ENCODE measurements around the gene ENTR1.
A peak's percentile ranks its signal among the peaks of the same experiment; 100 is the strongest.

GRCh38 chr9:136399176-136400037 lies 11.0 kb downstream of the ENTR1 start:
- TF ChIP-seq HCFC1 (IDR thresholded peaks at IDR 0.05; ENCODE audit: low read length) (no peak), FOXM1 (IDR thresholded peaks at IDR 0.05; ENCODE audit: low read depth, low read length) (no peak), BRCA1 (IDR thresholded peaks at IDR 0.05; ENCODE audit: low read depth, low read length) (no peak), ZNF274 (IDR thresholded peaks at IDR 0.05; ENCODE audit: insufficient read depth, insufficient read length) (no peak), TAF1 (IDR thresholded peaks at IDR 0.05; ENCODE audit: borderline replicate concordance, low read depth, low read length) (no peak), REST (IDR thresholded peaks at IDR 0.05; ENCODE audit: low read depth, low read length) (no peak), CTCF (IDR thresholded peaks at IDR 0.05 in 2 of 3, conservative IDR thresholded peaks at IDR 0.05 in 1 of 3; ENCODE audit: control insufficient read depth in 2 of 3, extremely low read depth in 1 of 3, insufficient read depth in 1 of 3, low read depth in 3 of 3, low read length in 3 of 3) (no peak), EZH2 (IDR thresholded peaks at IDR 0.05; ENCODE audit: borderline replicate concordance, control insufficient read depth, low read depth, low read length) (no peak), CREM (IDR thresholded peaks at IDR 0.05; ENCODE audit: low read depth) (no peak), BHLHE40 (IDR thresholded peaks at IDR 0.05; ENCODE audit: borderline replicate concordance in 1 of 2, low read depth in 2 of 2, low read length in 1 of 2) (peak; percentile 69 to 77), SP1 (IDR thresholded peaks at IDR 0.05; ENCODE audit: low read depth, low read length) (no peak), SMC3 (IDR thresholded peaks at IDR 0.05; ENCODE audit: borderline replicate concordance, low read length) (no peak)

Measured in GM12878 (cell line).